HG02885 (cell line): ENCODE measurements around the gene COTL1.
"Not testable (repeated sequence)": the region's sequence is repeated elsewhere in the genome, so short reads cannot be mapped to it uniquely, and the experiment has no call there.

Experiments
- ATAC-seq: cut with Tn5 transposase; IDR thresholded peaks from one replicate; pipeline ENCODE4 v1.9.1; 2021; ENCODE audit warnings: mild to moderate bottlenecking; ENCODE audit not compliant: unreplicated experiment, poor library complexity

The COTL1 gene

GRCh38 chr16:84559311-84559932 is 58.5 kb downstream of the COTL1 start:
- no peak for ATAC-seq

DNA sequence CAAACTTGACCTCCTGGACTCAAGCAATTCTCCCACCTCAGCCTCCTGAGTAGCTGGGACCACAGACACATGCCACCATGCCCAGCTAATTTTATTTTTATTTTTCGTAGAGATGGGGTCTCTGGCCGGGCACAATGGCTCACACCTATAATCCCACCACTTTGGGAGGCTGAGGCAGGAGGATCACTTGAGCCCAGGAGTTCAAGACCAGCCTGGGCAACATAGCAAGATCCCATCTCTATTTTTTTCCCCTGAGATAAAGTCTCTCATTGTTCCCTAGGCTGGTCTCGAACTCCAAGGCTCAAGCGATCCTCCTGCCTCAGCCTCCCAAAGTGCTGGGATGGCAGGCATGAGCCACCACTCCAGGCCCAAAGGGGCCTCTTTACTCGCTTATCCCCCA is 59.0 kb downstream of the COTL1 start:
- not testable (repeated sequence) for ATAC-seq

DNA sequence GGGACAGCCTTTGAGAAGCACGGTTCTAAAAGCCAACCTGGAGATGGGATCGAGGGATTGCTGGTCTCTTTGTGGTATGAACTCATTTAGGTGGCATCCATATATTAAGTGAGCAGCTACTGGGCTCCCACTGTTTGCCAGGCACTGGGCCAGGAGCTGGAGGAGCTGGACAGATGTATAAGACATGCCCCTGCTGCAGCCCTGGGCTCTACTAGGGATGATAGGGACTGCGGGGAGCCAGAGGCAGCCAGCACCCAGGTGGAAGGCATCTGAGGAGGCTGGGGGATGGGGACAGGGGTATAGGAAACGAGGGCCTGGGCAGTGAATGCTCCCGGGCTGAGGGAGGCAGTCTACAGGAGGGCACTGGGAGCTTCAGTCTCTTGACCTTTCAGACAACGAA is 60.4 kb downstream of the COTL1 start:
- no peak for ATAC-seq

GRCh38 chr16:84557059-84557458 is 60.8 kb downstream of the COTL1 start:
- ATAC-seq = no peak

- ATAC-seq = no peak
These were observed 62.3 kb downstream of the COTL1 start for GRCh38 chr16:84555418-84556196.

GRCh38 chr16:84554627-84555328 is 63.1 kb downstream of the COTL1 start:
- ATAC-seq = no peak

DNA sequence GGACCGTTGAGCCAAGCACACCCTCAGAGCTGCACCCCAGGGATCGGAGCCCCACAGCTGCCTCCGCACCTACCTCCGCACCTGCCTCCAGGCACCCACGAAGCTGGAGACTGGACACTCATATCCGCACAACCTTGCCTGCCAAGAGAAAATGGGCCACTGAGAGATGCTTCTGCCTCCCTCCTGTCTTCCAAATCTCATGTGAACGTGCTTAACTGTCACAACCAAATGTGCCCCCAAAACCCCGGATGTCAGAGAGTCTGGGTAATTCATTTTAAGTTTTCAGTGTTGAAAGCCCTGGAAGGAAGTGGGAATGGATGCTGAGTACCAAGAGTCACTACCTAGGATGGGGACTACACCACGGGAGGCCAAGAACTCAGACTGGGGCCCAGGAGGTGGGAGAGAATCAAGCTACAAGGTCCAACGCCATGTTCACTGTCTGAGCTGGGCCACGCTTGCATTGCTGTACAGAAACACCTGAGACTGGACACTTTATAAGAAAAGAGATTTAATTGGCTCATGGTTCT is 63.9 kb downstream of the COTL1 start:
- no peak for ATAC-seq

GRCh38 chr16:84552135-84552534 is 65.7 kb downstream of the COTL1 start:
- no peak for ATAC-seq

DNA sequence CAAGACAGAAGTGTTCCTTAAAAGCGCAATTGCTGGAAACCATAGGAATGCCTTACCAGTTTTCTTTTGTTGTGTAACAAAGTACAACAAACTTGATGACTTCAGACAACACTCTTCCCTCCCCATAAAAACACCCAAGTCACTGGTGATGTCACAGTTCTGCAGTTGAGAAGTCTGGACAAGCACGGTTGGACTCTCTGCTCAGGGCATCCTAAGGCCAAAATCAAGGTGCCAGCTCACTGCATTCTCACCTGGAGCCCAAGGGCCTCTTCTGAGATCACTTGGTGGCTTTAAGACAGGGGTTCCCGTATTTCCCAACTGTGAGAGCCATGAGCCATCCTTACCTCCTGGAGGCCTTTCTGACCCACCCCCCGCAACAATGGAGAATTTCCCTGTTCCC is 67.8 kb downstream of the COTL1 start:
- ATAC-seq = no peak

- no peak for ATAC-seq
These were observed 68.7 kb downstream of the COTL1 start for GRCh38 chr16:84548971-84549844.

DNA sequence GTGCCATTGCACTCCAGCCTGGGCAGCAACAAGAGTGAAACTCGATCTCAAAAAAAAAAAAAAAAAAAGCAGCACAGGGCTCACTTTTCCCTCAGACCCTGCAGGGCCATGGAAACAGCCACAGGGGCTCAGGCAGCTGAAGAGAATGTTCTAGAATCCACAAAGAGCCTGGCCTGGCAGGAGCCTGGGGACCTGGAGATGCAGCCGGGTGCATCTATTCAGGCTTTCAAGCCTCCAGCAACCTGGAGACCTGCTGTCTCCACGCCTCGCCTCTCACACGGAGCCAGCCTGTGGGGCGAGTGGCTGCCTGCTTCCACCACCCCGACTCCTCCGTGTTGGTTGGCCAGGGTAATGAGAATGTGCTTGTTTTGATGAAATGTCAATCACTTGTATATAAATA is 69.4 kb downstream of the COTL1 start:
- no peak for ATAC-seq

DNA sequence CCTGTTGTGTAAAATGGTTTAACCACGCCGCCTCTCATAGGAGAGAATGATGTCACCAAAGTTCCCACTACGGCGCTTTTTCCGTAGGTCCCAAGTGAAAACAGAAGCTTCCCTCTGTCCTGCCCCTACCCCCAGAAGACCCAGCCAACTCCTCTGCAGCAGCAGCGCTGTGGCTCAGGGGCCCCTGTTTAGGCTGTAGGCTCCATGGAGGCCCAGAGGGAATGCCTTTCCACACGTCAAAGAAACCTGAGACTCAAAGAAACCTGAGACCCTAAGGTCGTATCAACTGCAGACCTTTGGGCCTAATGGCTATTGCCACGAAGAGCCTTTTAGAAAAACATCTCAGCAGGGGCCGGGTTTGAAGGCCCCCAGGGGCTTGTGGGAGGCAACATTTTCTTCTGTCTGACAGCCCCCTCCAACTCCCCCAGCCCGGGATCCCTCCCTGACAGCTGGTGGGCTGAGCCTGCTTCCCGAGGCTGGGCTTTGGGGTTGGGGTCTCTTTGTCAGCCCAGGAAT is 70.3 kb downstream of the COTL1 start:
- no peak for ATAC-seq

- ATAC-seq = no peak
These were observed 71.0 kb downstream of the COTL1 start for GRCh38 chr16:84546669-84547545.

DNA sequence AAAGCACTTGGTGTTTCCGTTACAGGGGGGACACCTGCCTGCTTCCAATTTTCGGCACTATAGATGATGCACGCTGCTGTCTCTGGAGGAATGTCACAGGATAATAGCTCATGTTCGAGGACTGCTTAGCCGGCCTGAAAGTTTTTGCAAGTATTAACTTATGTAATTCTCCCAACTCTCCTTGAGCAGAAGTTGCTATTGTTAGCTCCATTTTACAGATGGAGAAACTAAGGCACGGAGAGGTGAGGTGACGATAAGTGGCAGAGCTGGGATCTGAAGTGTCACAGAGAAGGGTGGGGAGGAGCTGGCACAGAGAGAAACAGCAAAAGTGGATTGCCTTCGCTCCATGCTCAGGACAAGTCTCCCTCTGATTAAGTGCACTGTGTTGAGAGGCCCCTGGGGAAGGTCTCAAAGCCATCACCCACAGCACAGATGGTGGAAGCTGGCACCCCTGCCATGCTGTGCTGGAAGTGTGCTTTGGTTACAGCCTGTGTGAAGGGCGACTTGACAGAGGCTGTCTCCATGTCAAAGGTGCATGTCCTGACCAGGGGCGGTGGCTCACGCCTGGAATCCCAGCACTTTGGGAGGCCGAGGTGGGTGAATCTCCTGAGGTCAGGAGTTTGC is 72.7 kb downstream of the COTL1 start:
- ATAC-seq = no peak

DNA sequence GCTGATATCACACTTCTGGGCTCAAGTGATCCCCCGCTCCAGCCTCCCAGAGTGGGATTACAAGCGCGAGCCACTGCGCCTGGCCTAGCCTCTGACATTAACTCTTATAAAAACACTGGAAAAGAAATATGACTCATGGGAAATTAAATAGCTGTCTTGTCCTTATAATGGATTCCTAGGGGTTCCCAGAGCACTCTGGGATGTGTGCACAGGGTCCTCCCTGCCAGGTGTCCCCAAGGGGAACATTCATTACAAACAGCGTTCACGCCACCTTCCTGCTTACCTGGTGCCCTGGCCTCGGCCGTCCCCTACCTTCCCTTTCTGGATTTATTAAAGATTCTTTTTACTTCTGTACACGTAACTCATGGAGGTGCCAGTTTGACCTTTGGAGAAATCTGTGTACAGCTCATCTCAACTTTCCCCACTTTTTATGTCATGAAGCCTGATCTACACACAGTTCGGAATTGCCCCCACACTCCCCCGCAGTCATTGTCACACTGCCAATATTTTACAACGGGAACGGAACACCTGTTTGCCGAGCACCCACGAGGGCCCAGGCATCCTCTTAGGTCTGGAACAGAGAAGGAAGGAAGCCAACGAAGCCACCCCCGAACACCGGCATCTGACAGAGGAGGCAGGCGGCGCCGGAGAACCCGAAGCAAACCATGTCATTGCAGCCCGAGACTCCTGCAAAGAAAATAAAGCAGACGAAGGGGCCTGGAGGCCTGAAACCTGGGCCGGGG is 73.7 kb downstream of the COTL1 start:
- no peak for ATAC-seq

DNA sequence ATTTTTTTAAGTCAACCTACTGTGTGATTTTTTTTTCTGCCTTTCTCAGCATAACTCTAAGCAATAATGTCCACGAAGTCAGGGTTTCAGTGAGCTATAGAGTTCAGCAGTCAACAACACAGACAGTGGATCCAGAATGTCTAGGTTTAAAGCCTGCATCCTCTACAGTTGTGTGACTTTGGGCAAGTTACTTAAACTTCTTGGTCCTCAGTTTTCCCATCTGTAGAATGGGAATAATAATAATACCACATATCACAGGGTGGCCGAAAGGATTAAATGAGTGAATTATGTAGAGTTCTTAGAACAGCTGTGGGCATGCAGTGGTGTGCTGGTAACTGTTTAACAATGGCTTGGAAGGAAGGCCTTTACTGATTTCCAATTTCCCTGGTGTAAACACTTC is 74.6 kb downstream of the COTL1 start:
- ATAC-seq = no peak

- ATAC-seq = no peak
These were observed 75.7 kb downstream of the COTL1 start for GRCh38 chr16:84541999-84542817.
